ENCODE measurements around the gene LRP10. TPM values are rescaled to one million over a fixed set of nuclear protein-coding genes. Genes with fewer than 3 reads are reported as not detected.

The LRP10 gene
- total RNA-seq, 1 donor from 2014 or later, result 43.1 TPM

- no peak for TF ChIP-seq CTCF (IDR thresholded peaks at IDR 0.05; ENCODE audit: unreplicated experiment)
- Mint-ChIP-seq H3K9me3 (ENCODE audit: low read depth) (no peaks in the 10 kb centered on the region), H3K4me3 (ENCODE audit: low read depth) (no peak overlapping the region), H3K36me3 (ENCODE audit: insufficient read depth) (peaks cover 28% of the 10 kb centered on the region), H3K27me3 (no peaks in the 10 kb centered on the region), H3K27ac (peak overlapping the region; percentile 100), H3K4me1 (ENCODE audit: low read depth) (peaks cover 18% of the 10 kb centered on the region)
- DNase-seq (ENCODE audit: low spot score, unreplicated experiment), result no peak
These were observed 49.2 kb downstream of the LRP10 start for GRCh38 chr14:22920697-22921096.

- Mint-ChIP-seq H3K27ac (no peak overlapping the region), H3K4me3 (ENCODE audit: low read depth) (no peak overlapping the region), H3K36me3 (ENCODE audit: insufficient read depth) (peaks cover 30% of the 10 kb centered on the region), H3K9me3 (ENCODE audit: low read depth) (no peaks in the 10 kb centered on the region), H3K27me3 (no peaks in the 10 kb centered on the region), H3K4me1 (ENCODE audit: low read depth) (peaks cover 15% of the 10 kb centered on the region)
- no peak for TF ChIP-seq CTCF (IDR thresholded peaks at IDR 0.05; ENCODE audit: unreplicated experiment)
- DNase-seq (ENCODE audit: low spot score, unreplicated experiment), result no peak
These were observed 50.8 kb downstream of the LRP10 start for GRCh38 chr14:22922294-22922693.

- no peak for TF ChIP-seq CTCF (IDR thresholded peaks at IDR 0.05; ENCODE audit: unreplicated experiment)
- Mint-ChIP-seq H3K9me3 (ENCODE audit: low read depth) (no peaks in the 10 kb centered on the region), H3K27ac (no peak overlapping the region), H3K36me3 (ENCODE audit: insufficient read depth) (peaks cover 28% of the 10 kb centered on the region), H3K27me3 (no peaks in the 10 kb centered on the region), H3K4me1 (ENCODE audit: low read depth) (peaks cover 12% of the 10 kb centered on the region), H3K4me3 (ENCODE audit: low read depth) (no peak overlapping the region)
- no peak for DNase-seq (ENCODE audit: low spot score, unreplicated experiment)
These were observed 52.2 kb downstream of the LRP10 start for GRCh38 chr14:22923746-22924145.

- peaks cover 25% of the 10 kb centered on the region for H3K36me3 Mint-ChIP-seq (ENCODE audit: insufficient read depth)
These were observed 54.0 kb downstream of the LRP10 start for GRCh38 chr14:22925513-22925912.

GRCh38 chr14:22926316-22926715 lies 54.8 kb downstream of the LRP10 start:
- Mint-ChIP-seq H3K36me3 (ENCODE audit: insufficient read depth) (peaks cover 20% of the 10 kb centered on the region), H3K4me3 (ENCODE audit: low read depth) (no peak overlapping the region), H3K27ac (no peak overlapping the region), H3K4me1 (ENCODE audit: low read depth) (peaks cover 7% of the 10 kb centered on the region), H3K9me3 (ENCODE audit: low read depth) (no peaks in the 10 kb centered on the region), H3K27me3 (no peaks in the 10 kb centered on the region)
- DNase-seq (ENCODE audit: low spot score, unreplicated experiment), result no peak
- no peak for TF ChIP-seq CTCF (IDR thresholded peaks at IDR 0.05; ENCODE audit: unreplicated experiment)

More at GRCh38 chr14:22925513-22925912, 54.0 kb downstream of the LRP10 start:
- Mint-ChIP-seq H3K27ac (no peak overlapping the region), H3K9me3 (ENCODE audit: low read depth) (no peaks in the 10 kb centered on the region), H3K4me1 (ENCODE audit: low read depth) (peaks cover 7% of the 10 kb centered on the region), H3K27me3 (no peaks in the 10 kb centered on the region), H3K4me3 (ENCODE audit: low read depth) (no peak overlapping the region)
- DNase-seq (ENCODE audit: low spot score, unreplicated experiment), result no peak
- no peak for TF ChIP-seq CTCF (IDR thresholded peaks at IDR 0.05; ENCODE audit: unreplicated experiment)
